DOHH2 (cell line): ENCODE measurements around the gene NRF1.

Experiments used
- EZH2phosphoT487 ChIP-seq: fragments of 200-600 bp; sonication (generic); IDR thresholded peaks from 2 replicates; pipeline ENCODE4 v1.6.1; 2017; ENCODE audit warnings: borderline replicate concordance, mild to moderate bottlenecking, antibody characterized with exemption, low read length, moderate library complexity, mixed read lengths
- TF ChIP-seq, protein P1 (sequence below): fragments of 200-600 bp; sonication (generic); IDR thresholded peaks from one replicate; pipeline ENCODE4 v1.5.1; 2014; ENCODE audit warnings: antibody characterized with exemption, mild to moderate bottlenecking, low read depth, low read length; ENCODE audit not compliant: poor library complexity, severe bottlenecking

DNA sequence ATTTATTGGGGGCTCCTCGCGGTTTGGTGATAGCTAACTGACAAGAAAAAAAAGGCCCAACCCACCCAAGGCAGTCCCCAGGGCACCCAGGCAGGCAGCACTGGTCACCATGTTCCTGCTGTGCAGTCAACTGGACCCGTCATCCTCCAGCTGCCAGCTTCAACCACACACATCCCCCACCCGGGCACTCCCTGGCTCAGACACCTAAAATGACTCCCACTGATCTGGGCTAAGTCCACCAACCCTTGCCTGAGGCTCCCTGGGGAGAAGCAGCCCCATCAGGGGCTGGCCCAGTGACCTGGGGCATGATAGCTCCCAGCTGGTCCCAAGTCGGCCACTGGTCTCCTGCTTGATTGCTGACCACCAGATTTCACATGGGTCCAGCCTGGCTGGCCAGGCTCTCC is 161.8 kb downstream of the NRF1 start:
- TF ChIP-seq, protein P1, sequence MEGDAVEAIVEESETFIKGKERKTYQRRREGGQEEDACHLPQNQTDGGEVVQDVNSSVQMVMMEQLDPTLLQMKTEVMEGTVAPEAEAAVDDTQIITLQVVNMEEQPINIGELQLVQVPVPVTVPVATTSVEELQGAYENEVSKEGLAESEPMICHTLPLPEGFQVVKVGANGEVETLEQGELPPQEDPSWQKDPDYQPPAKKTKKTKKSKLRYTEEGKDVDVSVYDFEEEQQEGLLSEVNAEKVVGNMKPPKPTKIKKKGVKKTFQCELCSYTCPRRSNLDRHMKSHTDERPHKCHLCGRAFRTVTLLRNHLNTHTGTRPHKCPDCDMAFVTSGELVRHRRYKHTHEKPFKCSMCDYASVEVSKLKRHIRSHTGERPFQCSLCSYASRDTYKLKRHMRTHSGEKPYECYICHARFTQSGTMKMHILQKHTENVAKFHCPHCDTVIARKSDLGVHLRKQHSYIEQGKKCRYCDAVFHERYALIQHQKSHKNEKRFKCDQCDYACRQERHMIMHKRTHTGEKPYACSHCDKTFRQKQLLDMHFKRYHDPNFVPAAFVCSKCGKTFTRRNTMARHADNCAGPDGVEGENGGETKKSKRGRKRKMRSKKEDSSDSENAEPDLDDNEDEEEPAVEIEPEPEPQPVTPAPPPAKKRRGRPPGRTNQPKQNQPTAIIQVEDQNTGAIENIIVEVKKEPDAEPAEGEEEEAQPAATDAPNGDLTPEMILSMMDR, result no peak
- TF ChIP-seq EZH2phosphoT487, result no peak
